ENCODE measurements around the gene BET1. TPM values are rescaled to one million over a fixed set of nuclear protein-coding genes. Genes with fewer than 3 reads are reported as not detected.

The BET1 gene
- total RNA-seq, 1 donor from 2014 or later = 40.5 TPM

GRCh38 chr7:94011714-94012353, 7.7 kb upstream of the BET1 start:
- DNase-seq = no peak

GRCh38 chr7:94008537-94008936, 4.4 kb upstream of the BET1 start:
- DNase-seq = no peak

- no peak for DNase-seq
These were observed 1.6 kb upstream of the BET1 start for GRCh38 chr7:94005753-94006152.

- DNase-seq = peak; percentile 51
These were observed 620 bp downstream of the BET1 start for GRCh38 chr7:94003446-94004023.

- DNase-seq = no peak
These were observed 2.8 kb downstream of the BET1 start for GRCh38 chr7:94001396-94001795.

GRCh38 chr7:93997868-93998267, 6.3 kb downstream of the BET1 start:
- DNase-seq = no peak

- no peak for DNase-seq
These were observed 11.6 kb downstream of the BET1 start for GRCh38 chr7:93992421-93993110.

GRCh38 chr7:93987297-93987696, 16.9 kb downstream of the BET1 start:
- no peak for DNase-seq

- no peak for DNase-seq
These were observed 19.1 kb downstream of the BET1 start for GRCh38 chr7:93985101-93985500.

GRCh38 chr7:93984024-93984423, 20.1 kb downstream of the BET1 start:
- no peak for DNase-seq

- no peak for DNase-seq
These were observed 22.7 kb downstream of the BET1 start for GRCh38 chr7:93981480-93981874.

- DNase-seq = no peak
These were observed 23.2 kb downstream of the BET1 start for GRCh38 chr7:93980744-93981479.

- DNase-seq = no peak
These were observed 26.8 kb downstream of the BET1 start for GRCh38 chr7:93977211-93977950.

GRCh38 chr7:93973134-93973533, 31.0 kb downstream of the BET1 start:
- DNase-seq = no peak

- DNase-seq = no peak
These were observed 32.0 kb downstream of the BET1 start for GRCh38 chr7:93972029-93972725.

GRCh38 chr7:93968911-93969620, 35.1 kb downstream of the BET1 start:
- no peak for DNase-seq

GRCh38 chr7:93964813-93965212, 39.3 kb downstream of the BET1 start:
- no peak for DNase-seq

GRCh38 chr7:93964262-93964661, 39.9 kb downstream of the BET1 start:
- DNase-seq = no peak

GRCh38 chr7:93960986-93961385, 43.2 kb downstream of the BET1 start:
- no peak for DNase-seq

- DNase-seq = no peak
These were observed 45.5 kb downstream of the BET1 start for GRCh38 chr7:93958651-93959050.

GRCh38 chr7:93958216-93958615, 45.9 kb downstream of the BET1 start:
- DNase-seq = no peak

All from skin of body (tissue), 2 donors.